Ecto neural progenitor cell (in vitro differentiated cells): Measurements from ENCODE around the gene GALNT11.

Source experiments
- DNase-seq: peaks from one replicate; pipeline ENCODE4 v3.0.0-alpha.2; 2018; ENCODE audit warnings: low spot score

GALNT11 gene

DNA sequence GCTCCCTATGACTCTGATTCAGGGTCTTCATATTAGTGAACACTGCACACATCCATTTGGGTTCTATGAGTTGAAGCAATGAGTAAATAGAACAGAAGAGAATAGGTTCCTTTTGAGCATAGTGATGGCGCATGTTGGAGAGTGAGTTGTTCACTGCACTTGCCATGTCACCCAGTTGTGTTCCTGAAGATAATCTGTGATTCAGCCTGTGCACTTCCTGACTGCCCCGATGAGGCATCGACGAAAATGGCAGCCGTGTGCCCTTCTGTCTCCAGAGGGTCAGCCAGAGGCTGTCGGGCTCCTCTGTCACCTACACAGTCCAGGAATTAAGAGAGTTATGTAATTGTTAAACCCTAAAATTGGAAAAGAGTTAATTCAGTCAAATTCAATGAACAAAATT lies 94.7 kb downstream of the GALNT11 start:
- DNase-seq, result no peak

DNA sequence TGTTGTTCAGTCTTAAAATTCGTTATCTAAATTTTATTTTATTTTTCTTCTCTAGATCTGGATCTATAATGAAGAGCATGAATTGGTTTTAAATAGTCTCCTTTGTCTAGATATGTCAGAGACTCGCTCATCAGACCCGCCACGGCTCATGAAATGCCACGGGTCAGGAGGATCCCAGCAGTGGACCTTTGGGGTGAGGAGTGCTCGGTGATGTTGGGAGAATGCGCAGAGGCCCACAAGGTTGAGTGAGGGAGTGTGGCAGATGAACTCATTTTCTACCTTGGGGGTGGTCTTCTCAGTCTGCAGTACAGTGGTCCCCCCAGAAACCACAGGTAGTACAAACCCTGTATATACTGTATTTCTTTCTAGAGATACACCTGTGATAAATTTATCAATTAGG lies 95.3 kb downstream of the GALNT11 start:
- no peak for DNase-seq

DNA sequence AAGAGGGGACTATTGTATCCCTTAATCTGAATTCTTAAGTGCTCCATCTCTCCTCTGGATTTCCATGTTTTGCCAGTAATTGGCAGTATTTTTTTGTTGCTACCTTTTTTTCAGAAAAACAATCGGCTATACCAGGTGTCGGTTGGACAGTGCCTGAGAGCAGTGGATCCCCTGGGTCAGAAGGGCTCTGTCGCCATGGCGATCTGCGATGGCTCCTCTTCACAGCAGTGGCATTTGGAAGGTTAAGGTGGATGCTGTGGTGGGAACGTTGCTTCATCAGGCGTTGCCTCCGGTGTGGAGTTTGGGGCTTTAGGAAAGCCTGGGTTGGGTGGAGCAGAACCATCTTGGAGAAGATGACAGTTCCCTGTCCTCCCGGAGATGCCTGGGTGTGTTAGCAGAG lies 96.0 kb downstream of the GALNT11 start:
- no peak for DNase-seq

DNA sequence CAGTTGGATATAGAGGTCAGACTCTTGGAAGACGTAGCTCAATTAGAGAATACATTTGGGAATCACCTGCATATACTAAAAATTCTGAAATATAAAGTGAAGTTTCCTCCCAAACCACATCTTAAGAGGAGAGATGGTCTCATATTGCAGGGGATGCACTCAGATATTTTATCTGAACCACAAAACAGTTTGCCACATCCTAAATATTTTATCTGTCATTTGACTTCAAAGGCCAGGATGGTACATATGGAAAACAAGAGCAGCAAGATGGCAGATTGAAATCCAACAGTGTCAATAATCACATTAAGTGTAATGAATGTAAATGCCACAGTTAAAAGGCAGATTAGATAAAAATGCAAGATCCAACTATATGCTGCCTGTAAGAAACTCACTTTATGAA lies 97.1 kb downstream of the GALNT11 start:
- DNase-seq, result no peak

DNA sequence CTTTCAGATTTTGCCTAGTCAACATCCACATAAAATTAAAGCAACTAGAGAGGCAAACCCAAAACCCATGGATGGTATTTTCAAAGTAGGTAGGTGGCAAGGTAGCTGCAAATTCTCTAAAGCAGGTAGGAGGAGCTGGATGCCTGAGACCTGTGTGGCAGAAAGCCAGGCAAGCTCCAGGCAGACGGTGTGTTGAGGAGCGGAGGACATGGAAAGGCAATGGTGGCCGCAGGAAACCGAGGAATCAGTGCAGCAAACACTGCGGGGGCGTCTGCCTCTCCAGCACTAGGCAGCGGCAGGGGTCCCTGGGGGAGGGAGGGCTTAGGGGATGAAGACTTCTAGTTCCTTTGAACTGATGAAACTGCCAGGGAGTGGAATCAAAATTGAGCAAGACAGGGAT lies 101.3 kb downstream of the GALNT11 start:
- DNase-seq, result no peak

DNA sequence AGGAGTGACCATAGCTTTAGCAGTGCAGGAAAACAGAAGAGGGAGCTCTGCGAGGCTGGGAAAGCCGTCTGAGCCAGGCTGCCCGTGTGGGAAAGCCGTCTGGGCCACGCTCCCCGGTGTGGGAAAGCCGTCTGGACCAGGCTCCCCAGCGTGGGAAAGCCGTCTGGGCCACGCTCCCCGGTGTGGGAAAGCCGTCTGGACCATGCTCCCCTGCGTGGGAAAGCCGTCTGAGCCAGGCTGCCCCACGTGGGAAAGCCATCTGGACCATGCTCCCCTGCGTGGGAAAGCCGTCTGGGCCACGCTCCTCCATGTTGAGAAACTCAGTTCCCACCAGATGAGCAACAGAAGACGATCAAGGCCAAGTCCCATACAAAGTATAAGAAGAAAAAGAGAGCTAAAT lies 101.8 kb downstream of the GALNT11 start:
- DNase-seq, result no peak

DNA sequence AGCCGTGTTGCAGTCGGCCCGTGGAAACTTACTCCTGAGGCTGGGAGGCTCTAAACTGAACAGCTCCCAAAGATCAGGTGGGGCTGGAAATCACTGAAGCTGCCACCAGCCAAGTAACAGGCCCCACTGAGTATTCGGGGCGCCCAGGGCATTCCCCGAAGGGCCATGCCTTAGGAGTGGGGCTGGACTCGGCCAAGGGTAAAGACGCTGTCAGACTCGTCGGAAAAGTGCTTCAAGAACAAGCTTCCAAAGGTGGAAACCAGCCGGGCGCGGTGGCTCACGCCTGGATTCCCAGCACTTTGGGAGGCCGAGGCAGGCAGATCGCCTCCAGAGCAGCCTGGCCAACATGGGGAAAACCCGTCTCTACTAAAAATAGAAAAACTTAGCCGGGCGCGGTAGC lies 102.8 kb downstream of the GALNT11 start:
- DNase-seq, result no peak

DNA sequence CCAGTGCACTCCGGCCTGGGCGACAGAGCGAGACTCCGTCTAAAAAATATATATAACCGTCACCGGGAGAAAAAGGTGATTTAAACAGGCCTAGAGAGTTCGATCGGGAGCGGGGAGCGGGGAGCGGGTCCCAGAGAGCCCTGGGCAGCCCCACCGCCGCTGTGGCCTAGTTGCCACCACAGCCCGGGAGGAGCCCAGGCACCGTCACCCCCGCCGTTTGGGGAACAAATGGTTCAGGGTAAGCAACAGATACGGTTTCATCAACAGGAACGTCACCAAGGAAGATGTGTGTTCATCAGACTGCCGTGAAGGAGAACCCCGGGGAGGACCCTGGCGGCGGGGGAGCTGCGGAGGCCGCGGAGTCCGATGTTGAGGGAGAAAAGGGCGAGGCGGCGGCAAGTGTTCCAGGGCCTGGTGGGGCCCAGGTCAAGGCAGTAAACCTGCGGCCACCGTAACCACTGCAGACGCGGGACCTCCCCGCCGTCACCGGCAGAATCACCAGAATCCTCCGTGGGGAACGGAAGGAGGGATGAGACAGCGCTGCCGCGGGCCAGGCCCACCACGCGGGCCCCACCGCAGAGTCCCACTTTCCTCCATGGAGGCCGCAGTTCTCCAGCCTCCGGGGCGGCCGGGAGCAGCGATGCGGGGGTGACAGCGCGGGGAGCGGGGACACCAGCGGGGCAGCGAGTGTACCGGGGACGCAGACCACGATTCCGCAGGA lies 103.4 kb downstream of the GALNT11 start:
- DNase-seq, result no peak

DNA sequence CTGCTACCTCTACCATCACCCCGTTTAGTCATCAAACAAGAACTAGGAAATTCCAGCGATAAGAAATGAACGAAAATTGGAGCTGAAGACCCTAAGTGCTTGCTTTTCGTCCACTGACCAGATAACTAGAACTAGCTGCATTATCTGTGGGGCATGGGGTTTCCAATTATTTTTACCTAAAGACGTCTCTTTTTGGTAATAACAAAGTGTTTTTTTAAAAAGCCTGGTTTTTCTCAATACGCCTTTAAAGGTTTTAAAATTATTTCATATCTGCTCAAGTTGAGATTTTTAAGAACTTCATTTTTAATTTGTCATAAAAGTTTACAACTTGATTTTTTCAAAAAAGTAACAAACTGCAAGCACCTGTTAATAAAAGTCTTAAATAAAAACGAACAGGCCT lies 104.2 kb downstream of the GALNT11 start:
- no peak for DNase-seq

DNA sequence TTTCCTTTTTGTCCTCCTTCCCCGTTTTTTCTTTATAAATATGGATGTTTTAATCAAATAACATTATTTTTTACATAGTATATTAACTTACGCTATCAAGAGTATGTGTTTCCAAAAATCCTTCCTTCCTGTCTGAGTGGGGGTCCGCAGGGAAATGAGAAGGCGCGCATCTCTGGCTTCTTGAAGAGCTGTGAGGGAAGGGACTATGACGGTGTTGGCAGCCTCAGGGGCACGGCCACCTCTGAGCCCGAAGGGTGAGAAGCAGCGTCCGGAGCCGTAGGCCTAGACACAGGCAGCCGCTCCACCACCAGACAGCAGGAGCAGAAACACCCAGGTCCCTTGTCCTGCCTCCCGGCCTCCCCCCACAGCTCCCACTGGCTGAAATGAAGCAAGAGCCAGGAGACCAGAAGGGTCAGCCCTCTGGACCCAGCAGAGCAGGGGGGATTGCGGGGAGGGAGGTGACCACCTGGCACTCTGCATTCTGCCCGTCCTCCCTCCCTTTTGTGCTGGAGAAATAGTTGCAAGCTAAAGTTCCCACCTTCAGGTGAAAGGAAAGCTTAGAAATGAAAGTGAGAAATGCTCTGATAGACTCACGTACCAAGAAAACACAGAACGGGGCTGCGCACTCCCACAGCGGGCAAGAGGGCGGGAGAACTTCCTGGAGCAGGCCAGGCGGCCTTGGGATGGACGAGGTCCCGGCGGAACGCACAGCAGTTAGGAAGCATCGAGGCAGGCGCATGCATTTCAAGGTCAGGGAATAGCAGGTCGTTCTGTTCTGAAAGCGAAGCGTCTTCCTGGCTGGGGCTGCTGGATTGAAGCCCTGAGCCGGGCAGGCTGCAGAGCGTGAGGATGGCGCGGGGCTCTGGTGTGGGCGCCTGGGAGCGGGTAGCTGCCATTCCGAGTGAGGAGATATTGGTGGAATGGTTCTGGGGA lies 105.5 kb downstream of the GALNT11 start:
- no peak for DNase-seq

DNA sequence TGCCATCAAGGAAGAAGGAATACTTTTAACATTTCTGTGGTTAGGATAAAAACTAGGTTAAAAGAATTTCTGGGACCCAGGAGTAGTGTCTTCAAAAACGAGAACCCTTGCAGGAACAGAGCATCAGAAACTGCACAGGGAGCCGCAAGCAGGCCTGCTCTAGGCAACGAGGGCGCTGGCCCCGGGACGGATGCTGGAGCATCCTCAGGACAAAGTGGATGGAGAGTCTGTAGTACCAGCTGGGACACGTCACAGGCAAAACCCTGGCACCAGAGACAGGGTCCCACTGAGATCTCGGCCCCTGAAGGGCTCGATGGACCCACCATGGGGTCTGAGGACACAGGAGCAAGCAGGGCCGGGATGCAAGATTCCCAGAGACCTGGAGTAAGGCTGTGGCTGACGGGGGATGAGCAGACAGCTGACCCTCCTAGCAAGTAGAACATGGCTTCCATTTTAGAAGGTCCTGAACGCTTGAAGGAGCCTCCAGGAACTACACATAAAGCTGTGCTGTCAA lies 106.6 kb downstream of the GALNT11 start:
- no peak for DNase-seq

DNA sequence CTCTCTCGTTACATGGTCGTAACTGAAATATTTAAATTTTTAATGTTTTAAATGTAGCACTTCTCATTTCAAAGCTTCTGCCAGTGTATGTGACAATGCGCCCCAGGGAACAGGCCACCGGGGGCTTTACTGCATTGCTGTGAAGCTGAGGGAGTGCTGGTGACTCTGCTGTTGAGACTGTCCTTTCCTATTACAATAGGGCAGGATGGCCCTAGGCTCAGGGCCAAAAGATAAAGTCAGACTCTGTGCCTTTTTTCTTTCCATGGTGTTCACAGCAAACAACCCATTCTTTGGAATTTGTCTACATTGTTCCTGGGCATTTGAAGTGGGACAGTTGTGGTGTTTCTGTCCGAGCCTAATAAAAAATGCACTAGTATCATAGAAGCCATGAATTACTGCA lies 107.3 kb downstream of the GALNT11 start:
- DNase-seq, result no peak

DNA sequence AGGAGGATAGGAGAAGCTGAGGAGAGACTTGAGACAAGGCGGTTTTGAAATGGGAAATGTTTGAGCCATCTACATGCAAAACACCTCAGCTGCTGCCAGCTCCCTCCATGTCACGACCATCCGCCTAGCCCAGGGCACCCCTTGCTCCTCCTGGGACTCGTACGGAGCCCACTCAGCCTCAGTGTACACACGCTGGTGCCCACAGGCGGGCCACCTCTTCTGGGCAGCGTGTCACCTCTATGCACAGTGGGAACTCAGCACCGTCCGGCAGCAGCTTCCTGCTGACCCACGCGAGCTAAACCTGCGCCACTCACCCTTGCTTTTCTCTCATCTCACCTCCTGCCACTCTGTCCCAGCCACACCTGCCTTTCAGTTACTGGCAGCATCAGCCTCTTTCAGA lies 108.3 kb downstream of the GALNT11 start:
- no peak for DNase-seq

DNA sequence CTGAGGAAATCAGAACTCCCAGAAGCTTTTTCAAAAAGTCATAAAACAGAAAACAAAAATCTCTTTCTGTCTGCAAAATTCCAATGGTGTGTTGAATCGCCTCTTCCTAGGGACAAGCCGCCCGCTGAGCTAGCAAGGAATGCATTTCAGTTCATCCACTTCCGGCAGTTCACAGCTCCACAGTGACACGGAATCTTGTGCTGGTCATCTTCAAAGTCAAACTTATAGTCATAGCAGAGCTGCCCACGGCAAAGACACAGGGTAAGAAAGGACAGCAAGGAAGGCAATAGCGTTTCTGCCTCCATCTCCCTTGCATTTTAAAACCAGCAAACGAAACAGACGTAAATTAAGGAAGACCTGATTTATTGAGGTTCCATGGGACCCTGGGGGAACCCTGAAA lies 111.2 kb downstream of the GALNT11 start:
- DNase-seq, result no peak

DNA sequence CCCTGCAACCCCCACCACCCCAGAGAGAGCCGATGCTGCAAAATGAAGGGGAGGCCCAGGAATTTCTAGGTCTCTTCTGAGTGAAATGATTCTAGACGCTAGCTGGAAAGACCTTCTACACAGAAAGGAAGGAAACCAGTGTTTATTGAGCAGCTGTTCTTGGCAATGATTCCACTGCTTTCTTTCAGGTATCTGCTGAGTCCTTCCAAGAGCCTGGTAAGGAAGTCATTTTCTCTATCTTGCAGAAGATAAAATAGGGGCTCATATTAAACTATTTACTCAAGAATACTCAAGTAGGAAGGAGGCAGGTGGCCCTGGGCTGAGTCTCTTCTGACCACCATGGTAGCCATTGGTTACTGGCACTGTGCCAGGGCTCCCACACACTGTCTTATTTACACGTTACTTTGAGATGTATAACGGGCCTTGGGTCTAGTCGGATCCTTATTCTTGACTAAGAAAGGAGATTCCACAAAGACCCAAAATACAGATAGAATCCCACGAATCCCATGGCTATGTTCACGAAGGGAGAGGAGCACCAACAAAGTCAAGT lies 112.1 kb downstream of the GALNT11 start:
- no peak for DNase-seq

DNA sequence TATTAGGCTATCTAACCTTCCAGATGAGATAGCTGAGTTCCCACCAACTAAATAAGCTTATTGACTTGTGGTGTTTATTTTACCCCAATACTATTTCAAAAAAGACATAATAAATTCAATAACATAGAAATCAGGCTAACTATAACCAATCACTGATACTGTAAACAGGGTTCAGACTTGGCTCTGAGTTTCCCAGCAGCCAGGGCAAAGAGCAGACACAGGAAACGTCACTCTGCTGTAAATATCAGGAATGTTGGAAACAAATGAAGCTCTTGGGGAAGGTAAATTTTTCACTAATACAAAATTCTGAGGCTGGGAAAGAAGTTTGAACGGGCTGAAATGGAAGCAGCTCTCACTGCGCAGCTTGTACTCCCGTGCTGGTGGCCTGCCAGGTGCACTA lies 114.6 kb downstream of the GALNT11 start:
- DNase-seq, result no peak

DNA sequence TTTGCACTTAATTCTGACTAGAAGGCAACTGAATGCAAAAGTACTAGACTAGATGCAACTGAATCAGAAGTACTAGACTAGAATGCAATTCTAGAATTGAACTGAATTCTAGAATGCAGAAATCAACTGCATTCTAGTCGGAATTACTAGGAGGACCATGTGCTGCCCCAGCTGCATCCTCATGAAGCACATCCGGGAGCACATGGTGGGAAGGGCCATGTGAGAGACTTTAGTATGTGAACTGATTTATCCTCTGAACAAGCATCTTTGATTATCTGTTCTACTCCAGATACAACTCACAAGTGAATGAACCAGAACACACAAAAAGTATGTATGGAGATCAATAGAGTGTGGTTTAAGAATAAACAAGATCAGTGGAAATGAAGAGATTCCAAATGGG lies 115.1 kb downstream of the GALNT11 start:
- DNase-seq, result no peak

DNA sequence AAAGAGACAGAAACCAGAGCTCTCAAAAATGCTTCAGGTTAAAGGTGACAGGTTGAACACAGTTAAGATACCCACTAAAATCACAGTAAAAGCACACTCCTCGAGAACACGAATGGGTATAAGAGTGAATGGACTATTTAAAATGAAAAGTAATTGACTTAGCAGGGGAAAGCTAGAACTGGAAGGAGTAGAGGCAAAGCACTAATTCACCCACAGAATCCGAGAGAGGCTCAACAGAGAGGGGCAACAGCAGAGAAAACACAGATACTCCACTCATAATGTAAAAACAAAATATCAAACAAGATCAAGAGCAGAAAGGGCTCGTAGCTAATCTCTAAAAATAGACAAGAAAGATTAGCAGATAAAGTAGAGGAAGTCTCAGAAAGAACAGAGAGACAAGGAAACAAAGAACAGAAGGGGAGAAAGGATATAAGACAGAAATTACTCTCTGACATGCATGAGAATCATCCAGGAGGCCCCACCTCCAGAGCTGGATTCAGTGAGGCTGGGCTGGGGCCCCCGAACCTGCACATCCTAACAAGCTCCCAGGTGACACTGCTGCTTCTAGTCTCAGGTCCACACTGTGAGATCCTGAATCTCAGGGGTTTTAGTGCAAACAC lies 117.6 kb downstream of the GALNT11 start:
- no peak for DNase-seq

DNA sequence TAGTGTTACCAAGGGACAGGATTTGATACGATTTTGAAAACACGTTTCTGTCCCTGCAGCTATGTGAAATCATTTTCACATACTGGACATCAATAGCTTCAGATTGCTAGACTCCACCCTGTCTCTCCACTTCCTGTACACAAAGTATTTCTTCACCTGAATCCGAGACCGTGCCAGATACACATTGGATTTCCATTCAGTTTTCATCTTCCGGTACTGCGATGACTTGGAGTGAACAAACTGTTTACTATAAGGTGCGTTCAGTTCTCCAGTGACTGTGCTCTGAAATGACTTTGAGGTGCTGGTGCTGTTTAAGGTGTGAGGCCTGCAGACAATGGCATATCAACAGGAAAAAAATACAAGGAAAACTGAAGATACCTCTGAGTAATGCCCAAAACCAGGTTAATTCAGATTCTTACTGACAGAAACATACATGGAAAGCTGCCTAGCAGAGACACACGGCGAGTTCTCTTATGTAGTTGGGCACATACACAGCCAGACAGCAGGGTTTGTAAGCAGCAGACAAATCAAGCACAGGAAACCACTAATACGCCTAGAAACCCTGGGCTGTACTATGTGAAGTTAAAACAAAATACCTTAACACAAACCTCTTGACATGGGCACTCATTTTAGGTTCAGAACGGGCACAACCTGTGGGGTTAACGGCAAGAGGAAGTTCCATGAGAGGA lies 119.2 kb downstream of the GALNT11 start:
- DNase-seq, result no peak

DNA sequence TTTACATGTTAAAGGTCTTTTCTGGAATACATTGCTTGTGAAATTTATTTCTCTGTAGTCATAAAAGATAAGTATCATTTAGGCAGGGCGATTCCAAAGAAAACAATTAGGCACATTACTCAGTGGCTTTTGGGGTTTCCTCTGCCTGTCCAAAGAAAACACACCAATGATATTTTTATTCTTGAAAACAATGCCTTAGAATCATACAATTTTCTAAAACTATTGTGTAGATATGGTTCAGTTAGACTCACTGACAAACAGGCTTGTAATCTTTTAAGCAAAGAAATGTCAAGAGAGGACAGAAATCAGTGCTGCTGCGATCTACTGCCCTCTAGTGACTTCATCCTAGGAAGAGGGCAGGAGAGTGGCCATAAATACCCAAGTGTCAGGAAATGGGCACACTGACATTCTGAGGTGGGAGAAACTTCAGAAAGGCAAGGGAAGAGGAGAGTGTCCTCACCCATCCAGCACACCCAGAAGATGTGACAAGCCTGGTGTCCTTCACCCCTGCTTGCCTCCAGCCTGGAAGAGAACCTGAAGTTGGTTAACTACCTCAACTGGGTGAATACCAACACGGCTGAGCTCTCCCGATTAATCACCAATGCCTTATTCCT lies 120.5 kb downstream of the GALNT11 start:
- DNase-seq, result no peak

DNA sequence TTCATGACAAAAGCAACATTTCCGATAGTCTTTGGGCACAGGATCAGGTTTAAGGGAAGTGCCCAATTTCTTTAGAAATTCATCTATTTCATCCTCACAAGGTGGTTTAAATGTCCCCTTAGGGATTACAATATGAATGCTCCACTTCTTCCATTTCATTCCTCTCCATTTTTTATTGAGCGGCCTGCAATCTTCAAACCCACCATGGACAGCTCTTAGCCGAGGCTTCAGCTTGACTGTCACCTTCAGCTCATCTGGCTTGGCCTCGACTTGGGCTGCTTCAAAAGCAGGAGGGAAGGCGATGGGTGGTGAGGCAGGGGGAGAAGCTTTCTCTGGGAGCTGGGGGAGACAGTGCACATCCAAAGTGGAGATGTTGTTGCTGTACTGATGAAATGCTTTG lies 123.2 kb downstream of the GALNT11 start:
- no peak for DNase-seq

DNA sequence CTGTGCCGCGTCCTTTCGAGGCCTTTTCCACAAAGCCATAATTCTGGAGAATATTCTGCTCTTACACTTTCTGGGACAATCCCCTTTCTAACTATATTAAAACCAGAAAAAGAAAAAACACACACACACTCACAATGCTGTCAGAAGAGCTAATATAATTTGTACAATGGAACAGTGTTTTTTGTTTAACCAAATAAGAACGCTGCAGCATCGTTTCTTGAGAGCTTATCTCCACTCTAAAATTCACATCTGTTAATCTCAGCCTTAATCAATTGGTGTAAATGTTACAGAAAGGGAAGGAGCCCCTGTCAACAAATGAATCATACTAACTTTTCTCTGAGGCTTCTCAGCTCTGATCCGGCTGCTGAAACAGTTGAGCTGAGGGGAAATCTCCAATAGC lies 123.9 kb downstream of the GALNT11 start:
- DNase-seq, result no peak
